ENCODE data around the gene LIMD2.

LIMD2 gene

DNA sequence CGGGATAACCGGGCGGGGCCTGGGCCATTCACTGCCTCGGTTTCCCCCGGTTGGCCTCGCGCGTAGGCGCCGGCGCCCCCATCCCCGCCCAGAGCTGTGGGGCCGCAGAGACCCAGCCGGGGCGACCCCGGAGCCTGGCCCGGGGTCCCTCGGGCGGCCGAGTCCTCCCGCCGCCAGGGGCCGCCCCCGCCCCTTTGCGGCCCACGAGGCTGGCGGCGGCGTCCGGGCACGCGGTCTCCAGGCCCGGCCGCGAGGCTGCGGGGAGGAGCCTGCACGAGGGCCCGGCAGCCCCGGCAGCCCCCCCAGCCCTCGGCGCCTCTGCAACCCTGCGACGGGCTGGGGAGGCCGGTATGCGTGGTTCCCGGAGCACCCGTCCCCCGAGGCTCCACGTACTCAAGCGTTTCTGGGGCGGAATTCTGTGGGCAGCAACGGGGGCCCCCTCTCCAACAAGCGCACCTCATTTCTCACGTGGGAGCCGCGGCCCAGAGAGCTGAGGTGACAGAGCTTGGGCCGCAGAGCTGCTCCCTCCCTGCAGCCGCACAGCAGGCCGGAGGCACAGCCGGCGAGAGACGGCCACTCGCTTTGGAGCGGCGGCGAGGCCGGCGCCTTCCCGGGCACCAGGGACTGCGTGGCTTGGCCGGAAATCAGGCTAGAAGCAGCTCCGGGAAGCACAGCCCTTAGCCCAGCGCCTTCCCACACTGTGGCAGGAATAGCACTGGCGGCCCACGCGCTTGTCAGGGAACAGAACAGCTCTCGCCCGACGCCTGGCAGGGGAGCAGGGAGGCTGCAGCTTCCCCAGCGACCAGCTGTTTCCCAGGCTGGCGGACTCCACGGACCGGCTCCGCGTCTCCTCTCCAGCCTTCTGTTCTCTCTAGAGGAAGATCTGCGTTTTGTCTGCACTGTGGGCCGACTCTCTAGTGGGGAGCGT lies 867 bp upstream of the LIMD2 start:
- DNase-seq: peak; percentile 78

DNA sequence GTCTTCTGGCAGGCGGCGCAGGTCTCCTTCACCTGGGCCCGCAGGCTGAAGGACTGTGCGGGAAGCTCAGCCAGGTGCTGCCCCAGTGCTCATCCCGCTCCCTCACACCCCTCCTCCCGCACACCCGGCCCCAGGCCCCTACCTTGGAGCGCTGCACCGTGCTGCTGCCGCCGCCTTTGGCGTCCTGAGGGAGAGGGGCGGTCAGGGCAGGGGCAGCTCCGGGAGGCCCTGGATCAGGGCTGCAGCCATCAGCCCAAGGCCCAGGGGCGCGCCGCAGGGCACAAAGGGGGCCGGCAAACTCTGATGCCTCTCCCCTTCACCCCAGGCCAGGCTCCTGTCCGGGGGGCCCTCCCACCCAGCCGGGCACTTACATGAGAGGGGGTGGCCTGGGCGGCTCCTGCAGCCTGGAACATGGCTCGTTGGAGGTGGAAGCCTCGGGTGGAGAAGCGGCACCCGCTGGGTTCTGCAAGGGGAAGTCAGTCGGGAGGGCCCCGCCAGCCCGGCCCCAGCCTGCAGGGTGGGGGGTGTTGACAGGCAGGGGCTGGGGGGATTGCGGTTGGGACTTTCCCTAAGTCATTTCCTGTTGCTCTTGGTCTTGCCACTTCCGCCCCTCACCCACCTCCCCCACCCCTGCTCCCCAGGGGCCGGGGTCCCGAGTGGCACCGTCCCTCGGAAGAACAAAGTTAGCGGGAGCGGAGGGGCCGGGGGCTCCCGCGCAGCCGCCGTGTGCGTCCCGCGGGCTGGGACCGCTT lies 863 bp downstream of the LIMD2 start:
- peak; percentile 74 for DNase-seq

DNA sequence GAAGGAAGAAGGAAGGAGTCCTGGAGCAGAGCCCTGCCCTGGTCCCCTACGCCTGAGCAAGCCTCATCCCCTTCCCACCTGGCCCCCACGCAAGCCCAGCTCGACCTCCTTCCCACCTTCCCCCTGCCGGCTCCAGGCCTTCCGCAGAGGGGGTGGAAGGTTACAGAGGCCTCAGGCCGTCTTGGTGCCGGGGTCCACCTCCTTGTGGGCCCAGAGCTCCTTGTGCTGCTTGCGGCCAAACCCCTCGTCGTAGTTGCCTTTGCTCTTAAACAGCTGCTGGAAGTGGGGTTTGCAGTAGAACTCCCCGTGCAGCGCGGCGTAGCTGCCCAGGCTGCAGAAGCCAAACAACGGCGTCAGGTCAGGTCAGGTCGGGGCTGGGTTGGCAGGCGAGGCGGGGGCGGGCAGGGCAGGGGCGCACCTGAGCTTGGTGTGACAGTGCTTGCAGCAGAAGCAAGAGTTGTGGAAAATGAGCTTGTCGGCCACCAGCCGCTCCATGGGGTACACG lies 1.5 kb downstream of the LIMD2 start:
- DNase-seq: no peak

DNA sequence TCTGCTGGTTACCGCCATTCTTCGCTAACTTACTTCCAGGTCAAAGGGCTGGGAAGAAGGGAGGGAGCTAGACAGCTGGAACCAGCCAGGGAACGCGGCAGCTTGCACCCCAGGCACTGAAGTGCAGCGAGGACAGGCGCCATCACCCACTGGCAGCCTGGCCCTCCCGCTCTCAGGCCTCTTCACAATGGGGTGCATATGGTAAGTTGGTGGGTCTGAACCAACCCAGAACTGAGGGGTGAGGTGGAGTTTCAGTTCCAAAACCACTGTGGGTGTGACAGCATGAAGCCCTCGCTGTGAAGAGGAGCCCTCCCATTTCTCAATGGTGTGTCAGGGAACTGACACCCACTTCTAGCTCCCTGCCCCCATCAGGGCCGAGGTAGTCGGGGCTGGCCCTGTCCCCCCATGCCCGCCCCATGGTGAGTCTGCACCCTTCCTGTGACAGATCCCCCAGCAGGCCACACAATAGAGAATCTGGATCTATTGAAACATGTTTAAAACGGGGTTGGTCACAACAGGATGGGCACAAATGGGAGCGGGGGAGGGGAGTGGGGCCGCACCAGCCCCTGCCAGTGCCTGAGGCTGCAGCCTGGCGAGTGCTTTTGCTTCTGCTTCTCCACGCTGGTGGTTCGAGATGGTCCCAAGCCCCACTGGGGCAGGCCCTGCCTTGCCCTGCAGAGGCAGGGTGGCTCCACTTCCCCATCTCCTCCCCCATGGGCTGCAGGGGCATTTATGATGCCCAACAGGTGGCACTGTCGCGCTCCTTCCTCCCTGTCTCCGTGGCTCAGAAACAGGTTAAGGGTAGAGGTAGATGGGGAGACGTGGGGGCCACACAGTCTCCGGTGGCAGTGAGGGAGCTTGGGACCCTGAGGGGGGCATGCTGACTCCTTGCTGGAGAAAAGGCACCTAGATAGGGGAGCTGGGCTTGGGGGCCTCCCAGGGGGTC lies 2.3 kb downstream of the LIMD2 start:
- no peak for DNase-seq

DNA sequence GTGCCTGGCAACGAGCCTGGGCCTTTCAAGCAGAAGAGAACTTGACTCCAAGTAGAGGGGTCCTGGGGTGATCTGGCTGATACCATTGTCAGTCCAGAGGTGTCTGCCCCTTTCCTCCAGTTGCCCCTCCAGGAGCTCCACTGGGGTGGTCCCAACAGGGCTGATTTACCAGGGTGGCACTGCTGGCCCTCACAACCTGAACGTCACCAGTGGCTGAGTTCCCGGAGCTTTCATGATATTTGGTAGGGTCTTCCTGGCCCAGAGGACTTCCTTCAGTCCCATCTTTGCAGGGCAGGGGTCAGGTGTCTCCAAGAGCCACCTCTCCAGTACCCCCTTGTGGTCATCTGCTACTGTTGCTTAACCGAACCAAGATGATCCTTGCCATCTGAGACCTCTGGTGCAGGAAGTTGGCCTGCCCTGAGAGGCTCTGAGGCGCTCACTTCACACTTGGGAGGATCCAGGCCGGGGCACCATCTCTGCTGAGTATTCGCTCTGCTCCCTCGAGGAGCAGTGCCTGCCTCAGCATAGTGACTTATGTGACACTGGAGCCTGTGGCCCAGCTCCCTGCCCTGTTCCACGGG lies 3.5 kb downstream of the LIMD2 start:
- DNase-seq: no peak

DNA sequence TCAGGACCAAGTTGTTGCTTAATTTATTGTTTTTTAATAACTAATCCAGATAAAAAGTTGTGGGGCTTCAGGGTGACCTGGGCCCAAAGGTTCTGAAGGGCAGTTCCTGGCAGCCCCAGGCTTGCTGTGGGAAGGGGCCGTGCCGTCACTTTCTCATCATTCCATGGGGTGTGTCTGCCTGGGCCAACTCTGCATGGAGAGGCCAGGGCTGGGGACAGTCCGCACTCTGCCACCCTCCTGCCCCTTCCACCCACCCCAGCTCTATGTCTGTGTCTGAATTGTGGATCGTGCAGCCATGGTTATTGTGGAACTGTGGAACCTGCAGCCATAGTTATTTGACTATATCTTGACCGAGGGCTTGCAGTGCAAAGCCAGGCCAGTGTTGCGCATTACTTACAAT lies 4.0 kb downstream of the LIMD2 start:
- no peak for DNase-seq

DNA sequence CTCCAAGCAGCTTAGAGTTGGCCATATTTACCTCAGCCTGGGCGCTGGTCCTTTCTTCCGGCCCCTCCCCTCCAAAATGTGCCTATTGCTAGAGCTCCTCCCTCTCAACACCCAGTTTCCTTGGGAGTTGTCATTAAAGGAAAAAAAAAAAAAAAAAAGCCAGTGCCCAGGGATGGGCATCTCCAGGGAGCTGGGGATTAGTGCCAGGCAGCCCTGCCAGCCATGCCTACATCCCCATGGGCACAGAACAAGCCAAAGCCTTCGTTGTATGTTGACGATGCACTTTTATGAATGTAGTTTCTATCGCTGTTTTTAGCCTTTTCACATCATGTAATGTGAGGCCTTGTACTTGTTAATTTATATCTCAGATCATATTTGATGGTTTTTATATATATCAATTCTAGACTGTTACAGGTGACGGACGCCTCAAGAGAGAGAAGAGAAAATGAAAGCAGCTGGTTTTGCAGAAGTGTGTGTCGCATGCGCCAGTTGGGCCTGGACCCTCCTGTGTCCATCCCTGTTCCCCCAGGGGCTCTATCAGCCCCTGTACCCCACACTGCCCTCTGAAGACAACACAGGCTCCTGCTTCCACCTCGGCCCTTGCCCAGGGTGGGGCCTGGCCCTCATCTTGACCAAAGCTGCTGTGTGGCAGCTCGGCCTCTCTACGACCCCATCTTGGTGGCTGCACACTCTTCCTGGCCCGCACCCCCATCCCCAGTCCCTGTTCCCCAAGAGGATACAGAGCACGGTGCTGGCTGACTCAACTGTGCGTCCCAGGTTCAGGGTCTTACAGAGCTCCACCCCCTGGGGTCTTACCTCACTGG lies 4.8 kb downstream of the LIMD2 start:
- no peak for DNase-seq

DNA sequence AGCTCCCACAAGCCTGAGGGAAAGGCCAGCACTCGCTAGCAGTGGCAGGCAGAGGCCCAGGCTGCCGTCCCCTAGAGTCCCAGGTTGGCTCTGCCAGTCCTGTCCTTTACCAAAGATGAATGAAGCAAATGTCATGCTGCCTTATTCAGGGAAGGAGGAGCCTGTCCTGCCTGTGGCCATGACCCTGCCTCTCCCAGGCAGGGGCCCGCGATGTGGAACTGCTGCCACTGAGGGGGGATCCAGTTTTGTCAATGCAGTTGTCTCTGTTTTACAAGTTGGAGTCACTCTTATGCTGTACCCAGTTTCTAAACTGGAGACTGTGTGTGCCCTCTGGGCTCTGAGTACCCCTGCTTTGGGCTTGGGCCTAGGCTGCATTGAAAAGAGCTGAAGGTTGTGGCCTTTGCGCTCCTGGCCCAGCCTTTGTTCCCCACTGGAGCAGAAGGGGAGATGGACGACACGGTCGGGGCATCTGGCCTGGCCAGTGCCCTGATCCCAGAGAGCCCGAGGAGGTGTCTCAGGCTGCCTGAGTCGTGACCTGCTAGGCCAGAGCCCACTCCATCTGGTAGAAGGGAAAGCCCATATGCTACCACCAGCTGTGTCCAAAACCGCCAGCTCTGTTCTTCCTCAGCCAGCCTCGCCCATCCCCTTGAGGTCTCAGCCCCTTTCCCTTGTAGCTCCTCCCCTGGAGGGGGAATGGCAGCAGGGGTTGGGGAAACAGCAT lies 5.5 kb downstream of the LIMD2 start:
- DNase-seq: no peak

DNA sequence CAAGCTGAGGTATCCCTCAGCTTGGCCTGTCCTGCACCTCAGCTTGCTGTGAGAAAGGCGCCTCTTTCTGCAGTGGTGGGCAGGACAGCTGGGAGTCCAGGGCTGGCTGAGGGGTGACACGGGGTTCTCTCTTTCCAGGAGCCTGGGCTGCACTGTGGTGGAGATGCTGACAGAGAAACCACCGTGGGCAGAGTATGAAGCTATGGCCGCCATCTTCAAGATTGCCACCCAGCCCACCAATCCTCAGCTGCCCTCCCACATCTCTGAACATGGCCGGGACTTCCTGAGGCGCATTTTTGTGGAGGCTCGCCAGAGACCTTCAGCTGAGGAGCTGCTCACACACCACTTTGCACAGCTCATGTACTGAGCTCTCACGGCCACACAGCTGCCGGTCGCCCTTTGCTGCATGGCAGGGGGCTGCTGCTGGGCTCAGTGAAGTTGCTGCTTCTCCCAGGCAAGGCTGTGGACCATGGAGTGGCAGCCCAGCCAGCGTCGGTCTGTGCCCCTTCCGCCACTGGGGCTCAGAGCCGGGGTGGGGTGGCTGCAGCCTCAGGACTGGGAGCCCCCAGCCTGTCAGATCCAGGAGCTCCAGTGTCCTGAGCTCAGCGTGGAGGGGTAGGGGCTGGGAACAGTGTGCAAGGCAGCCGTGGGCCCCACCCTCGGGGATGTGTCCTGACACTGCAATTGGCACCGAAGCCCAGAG lies 6.4 kb downstream of the LIMD2 start:
- no peak for DNase-seq

DNA sequence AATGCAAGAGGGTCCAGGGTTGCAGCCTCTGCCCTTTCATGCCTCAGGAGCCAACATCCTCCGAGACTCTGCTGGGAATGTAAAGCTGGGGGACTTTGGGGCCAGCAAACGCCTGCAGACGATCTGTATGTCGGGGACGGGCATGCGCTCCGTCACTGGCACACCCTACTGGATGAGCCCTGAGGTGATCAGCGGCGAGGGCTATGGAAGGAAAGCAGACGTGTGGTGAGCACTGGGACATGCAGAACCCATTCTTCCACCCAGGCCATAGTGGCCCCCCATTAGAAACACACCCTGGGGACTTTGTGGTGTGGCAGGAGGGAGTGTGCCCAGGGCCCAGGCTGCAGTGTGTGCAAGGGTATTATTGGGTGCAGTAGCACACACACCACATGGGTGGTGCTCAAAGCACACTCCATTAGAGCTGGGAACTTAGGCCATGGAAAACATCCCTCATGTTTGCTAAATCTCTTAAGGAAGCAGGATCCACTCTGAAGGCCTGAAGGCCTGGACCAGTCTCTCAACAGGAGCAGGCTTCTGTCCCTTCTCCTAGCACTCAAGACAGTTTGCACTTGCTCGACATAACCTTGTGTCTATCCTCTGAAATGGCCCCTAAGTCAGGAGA lies 7.6 kb downstream of the LIMD2 start:
- no peak for DNase-seq

DNA sequence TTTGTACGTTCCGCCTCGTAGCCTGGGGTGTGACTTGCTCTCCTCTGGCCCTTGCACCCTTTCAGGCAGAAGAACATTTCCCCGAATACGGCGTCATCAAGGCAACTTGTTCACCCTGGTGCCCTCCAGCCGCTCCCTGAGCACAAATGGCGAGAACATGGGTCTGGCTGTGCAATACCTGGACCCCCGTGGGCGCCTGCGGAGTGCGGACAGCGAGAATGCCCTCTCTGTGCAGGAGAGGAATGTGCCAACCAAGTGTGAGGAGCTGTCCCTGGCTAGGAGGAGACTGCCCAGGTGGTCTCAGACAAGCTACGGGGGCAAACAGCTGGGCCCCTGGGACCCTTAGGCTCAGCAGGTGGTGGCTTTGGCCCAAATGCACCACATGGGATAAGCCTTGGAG lies 10.4 kb downstream of the LIMD2 start:
- no peak for DNase-seq

DNA sequence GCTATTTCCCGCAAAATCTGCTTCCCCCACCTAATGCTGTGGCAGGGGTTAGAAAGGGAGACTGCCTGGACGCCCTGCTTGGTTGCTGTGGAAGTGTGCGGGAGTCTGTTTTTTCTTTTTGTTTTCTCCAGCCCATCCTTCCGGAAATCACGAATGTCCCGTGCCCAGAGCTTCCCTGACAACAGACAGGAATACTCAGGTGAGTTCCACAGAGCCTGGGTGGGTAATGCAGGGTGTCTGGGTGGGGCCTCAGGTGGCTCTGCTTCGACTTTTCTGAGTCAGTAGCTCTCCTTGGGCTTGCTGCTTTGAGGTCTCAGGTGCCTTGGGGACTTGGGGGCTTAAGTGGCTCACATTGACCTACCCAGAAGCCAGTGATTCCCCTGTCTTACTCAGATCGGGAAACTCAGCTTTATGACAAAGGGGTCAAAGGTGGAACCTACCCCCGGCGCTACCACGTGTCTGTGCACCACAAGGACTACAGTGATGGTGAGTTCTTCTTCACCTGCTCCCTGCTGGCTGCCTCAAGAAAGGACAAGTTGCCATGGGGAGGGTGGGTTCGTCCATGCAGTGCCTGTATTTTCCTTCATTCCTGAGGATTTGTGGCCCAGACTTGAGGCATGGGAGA lies 11.4 kb downstream of the LIMD2 start:
- DNase-seq: no peak

DNA sequence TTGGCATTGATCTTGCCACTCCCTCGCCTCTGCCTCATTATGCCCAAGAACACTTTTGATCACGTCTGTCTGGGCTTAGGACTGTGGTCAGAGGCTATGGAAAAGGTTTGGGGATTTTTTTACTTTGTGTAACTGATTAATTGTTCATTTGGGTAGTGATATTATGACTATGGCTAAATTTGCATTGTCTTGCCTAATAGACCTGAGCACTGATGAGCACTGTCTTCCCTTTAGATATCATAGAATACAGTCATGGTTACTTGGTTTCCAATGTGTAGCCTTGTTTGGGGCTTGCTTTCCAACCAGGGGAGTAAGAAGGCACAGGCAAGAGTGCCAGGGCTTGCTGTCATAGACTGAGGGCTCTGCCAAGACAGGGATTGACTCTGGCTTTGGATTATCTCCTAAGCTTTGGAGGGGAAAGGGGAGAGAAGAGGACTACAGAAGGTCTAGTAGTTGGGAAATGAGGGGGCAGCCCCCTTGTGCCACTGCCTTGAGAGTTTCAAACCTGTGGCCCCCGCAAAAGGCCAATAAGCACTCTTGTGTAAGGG lies 13.7 kb downstream of the LIMD2 start:
- no peak for DNase-seq

DNA sequence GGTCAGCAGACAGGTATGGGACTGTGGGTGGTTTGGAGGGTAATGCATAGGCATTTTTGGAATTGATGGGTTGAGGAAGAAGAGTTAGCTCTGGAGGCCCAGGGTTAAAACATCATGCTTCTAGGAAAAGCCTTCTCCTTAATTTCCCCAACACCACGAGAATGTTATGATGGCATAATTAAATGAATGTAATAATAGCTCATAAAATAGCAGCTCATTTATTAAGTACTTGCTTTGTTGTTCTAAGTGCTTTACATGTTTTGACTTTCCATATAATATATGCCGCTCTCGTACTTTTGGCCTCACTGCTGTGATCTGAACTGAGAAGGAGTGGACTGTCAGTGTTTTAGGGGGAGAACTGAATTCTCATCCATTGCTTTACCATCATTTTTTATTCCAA lies 14.3 kb downstream of the LIMD2 start:
- DNase-seq: no peak

DNA sequence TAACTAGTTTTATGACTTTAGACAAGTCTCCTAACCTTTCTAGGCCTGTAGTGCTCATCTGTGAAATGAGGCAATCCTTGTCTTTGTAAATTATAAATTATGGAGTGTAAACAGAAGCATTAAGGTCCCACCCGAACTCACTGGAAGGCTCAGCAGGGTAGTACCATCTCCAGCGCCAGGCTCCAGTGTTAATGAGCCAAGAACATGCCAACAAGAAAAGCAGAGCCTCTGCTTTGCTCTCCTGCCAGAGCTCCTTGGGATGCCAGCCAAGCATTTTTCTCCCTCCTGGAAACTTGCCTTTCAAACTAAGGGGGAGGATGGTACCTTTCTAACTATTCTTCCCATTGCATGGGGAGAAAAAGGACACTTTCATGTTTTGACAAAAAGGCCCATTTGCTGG lies 14.9 kb downstream of the LIMD2 start:
- no peak for DNase-seq

DNA sequence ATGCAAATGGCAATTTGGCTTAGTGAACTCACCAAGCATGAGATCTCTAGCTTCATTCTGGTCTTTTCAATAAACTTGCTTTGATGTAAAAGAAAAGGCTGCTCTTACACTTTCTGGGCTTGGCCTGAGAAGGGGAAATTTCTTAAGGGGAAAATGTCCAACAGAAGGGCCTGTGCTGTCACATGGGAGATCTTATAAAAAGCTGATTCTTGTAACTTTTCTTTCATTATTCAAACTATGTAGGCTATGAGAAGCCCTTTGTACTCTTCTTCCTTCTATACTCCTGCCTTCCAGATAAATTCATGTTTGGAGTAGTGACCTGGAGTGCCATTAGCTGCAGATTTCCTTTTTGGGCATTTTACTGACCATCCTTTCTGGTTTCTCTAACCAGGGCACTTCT lies 16.9 kb downstream of the LIMD2 start:
- DNase-seq: no peak

DNA sequence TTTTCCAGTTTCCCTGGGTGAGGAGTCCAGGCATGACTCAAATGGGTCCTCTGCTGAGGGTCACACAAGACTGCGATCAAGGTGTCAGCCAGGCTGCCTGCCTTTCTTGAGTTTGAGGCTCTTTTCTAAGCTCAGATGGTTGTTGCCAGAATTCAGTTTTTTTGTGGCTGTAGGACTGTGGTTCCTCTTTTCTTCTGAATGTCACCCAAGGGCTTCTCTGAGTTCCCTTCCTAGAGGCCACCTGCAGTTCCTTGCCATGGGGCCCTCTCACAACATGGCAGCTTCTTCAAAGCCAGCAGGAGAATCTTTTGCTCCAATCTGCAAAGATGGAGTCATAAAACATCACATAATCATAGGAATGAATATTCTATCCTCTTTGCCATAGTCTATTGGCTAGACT lies 17.5 kb downstream of the LIMD2 start:
- no peak for DNase-seq

DNA sequence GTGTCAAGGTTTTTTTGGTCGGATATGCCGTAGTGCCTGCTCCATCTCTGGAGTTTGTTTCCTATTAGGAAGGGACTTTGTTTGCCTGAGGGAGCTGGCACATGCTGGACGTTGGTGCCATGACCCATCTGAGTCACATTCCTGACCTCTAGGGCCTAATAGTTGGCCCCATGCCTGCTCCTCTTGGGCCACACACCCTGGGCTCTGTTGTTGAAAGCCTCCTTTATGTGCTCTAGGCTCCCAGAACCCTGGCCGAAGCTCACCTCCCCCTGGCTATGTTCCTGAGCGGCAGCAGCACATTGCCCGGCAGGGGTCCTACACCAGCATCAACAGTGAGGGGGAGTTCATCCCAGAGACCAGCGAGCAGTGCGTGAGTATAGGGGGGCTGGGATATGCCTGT lies 18.4 kb downstream of the LIMD2 start:
- DNase-seq: no peak

DNA sequence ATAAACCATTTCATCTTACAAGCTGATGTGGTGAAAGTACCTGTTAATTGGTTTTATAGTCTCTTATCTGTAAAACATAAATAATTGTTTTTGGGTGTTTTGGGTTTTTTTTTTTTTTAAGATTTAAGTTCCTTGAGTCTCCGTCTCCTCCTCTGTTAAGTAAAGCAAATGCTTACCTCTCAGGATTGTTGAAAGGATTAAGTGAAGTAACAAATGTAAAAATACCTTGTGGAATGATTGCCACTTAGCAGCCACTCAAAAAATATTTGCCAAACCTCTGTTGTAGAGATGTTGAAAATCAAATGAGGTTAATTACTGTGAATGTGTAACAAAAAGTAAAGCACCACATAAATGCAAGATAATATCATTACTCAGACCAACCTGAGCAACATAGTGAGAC lies 19.2 kb downstream of the LIMD2 start:
- DNase-seq: no peak
